HEK293 (cell line): ENCODE measurements around the gene BBX.

Experiments used
- CTCF ChIA-PET: fragments of 350-600 bp; formaldehyde crosslinking; extraction: SDS; loops from one replicate; lab custom pipeline; 2021; ENCODE audit warnings: antibody characterized with exemption; lab: Yijun Ruan, JAX
- POLR2A ChIA-PET: fragments of 300-600 bp; formaldehyde crosslinking; extraction: SDS; loops from one replicate; lab custom pipeline; 2020; ENCODE audit warnings: antibody characterized with exemption, inconsistent platforms; lab: Yijun Ruan, JAX
- H3K27ac ChIP-seq: fragments of 200-500 bp; sonication (Bioruptor generic); 2 replicates; pipeline ENCODE4 v1.5.1; 2014; ENCODE audit warnings: low read depth, low read length, control low read depth, inconsistent platforms; ENCODE audit errors: extremely low read depth
- H3K36me3 ChIP-seq, 2 experiments: fragments of 200-500 bp in 1 of 2; sonication (Bioruptor generic) in 1 of 2; 1 replicate in 1 of 2; 2 replicates in 1 of 2; pipeline ENCODE4 v1.5.1; 2014 to 2017; ENCODE audit warnings: inconsistent platforms in 2 of 2, low read length in 2 of 2; ENCODE audit not compliant: control insufficient read depth in 2 of 2, insufficient read depth in 1 of 2
- H3K4me1 ChIP-seq: fragments of 200-500 bp; sonication (Bioruptor generic); 2 replicates; pipeline ENCODE4 v1.5.1; 2014; ENCODE audit warnings: mild to moderate bottlenecking, low read length, inconsistent platforms; ENCODE audit not compliant: control insufficient read depth, insufficient read depth
- H3K4me3 ChIP-seq: 2 replicates; pipeline ENCODE4 v1.5.1; 2011; ENCODE audit warnings: low read depth, mild to moderate bottlenecking, control low read depth, low read length, moderate library complexity
- H3K9me3 ChIP-seq: fragments of 200-500 bp; sonication (Bioruptor generic); 2 replicates; pipeline ENCODE4 v1.5.1; 2014; ENCODE audit warnings: low read depth, low read length, inconsistent platforms; ENCODE audit not compliant: control insufficient read depth, insufficient read depth
- AEBP2 ChIP-seq: fragments of 450-650 bp; formaldehyde crosslinking; IDR thresholded peaks from 2 replicates; pipeline ENCODE4 v1.5.1; 2016; ENCODE audit warnings: missing biosample characterization, missing genetic modification characterization, borderline replicate concordance
- HIC1 ChIP-seq: fragments of 450-650 bp; formaldehyde crosslinking; IDR thresholded peaks from 2 replicates; pipeline ENCODE4 v1.5.1; 2016; ENCODE audit warnings: missing biosample characterization, missing genetic modification characterization
- KLF17 ChIP-seq: fragments of 450-650 bp; formaldehyde crosslinking; IDR thresholded peaks from 2 replicates; pipeline ENCODE4 v1.5.1; 2016; ENCODE audit warnings: missing biosample characterization, missing genetic modification characterization
- PRDM4 ChIP-seq: fragments of 450-650 bp; formaldehyde crosslinking; IDR thresholded peaks from 2 replicates; pipeline ENCODE4 v1.5.1; 2017; ENCODE audit warnings: missing biosample characterization, missing genetic modification characterization
- WT1 ChIP-seq: fragments of 450-650 bp; formaldehyde crosslinking; IDR thresholded peaks from 2 replicates; pipeline ENCODE4 v1.5.1; 2016; ENCODE audit warnings: missing biosample characterization, missing genetic modification characterization
- ZBTB1 ChIP-seq: fragments of 450-650 bp; formaldehyde crosslinking; IDR thresholded peaks from 2 replicates; pipeline ENCODE4 v1.5.1; 2016; ENCODE audit warnings: missing biosample characterization, missing genetic modification characterization
- ZNF148 ChIP-seq: fragments of 450-650 bp; formaldehyde crosslinking; IDR thresholded peaks from 2 replicates; pipeline ENCODE4 v1.5.0; 2017; ENCODE audit warnings: missing biosample characterization, missing genetic modification characterization, borderline replicate concordance
- ZNF184 ChIP-seq: fragments of 450-650 bp; IDR thresholded peaks from 2 replicates; pipeline ENCODE4 v1.5.1; 2018; ENCODE audit warnings: missing biosample characterization, mild to moderate bottlenecking, missing genetic modification characterization
- ZNF202 ChIP-seq: fragments of 450-650 bp; formaldehyde crosslinking; IDR thresholded peaks from 2 replicates; pipeline ENCODE4 v1.5.1; 2016; ENCODE audit warnings: missing biosample characterization, missing genetic modification characterization, borderline replicate concordance
- ZNF398 ChIP-seq: fragments of 450-650 bp; formaldehyde crosslinking; IDR thresholded peaks from 2 replicates; pipeline ENCODE4 v1.5.1; 2017; ENCODE audit warnings: missing biosample characterization, missing genetic modification characterization
- ZNF426 ChIP-seq: fragments of 450-650 bp; formaldehyde crosslinking; IDR thresholded peaks from 2 replicates; pipeline ENCODE4 v1.5.1; 2017; ENCODE audit warnings: missing biosample characterization, missing genetic modification characterization, mild to moderate bottlenecking, inconsistent platforms, moderate library complexity
- ZNF514 ChIP-seq: fragments of 450-650 bp; formaldehyde crosslinking; IDR thresholded peaks from 2 replicates; pipeline ENCODE4 v1.5.1; 2016; ENCODE audit warnings: missing biosample characterization, missing genetic modification characterization
- ZNF548 ChIP-seq: fragments of 450-650 bp; formaldehyde crosslinking; IDR thresholded peaks from 2 replicates; pipeline ENCODE4 v1.5.1; 2016; ENCODE audit warnings: missing biosample characterization, missing genetic modification characterization
- ZNF610 ChIP-seq: fragments of 450-650 bp; formaldehyde crosslinking; IDR thresholded peaks from 2 replicates; pipeline ENCODE4 v1.5.1; 2016; ENCODE audit warnings: missing biosample characterization, missing genetic modification characterization, borderline replicate concordance
- ZNF626 ChIP-seq: fragments of 450-650 bp; sonication (Bioruptor Pico); formaldehyde crosslinking; IDR thresholded peaks from 2 replicates; pipeline ENCODE4 v1.5.1; 2018; ENCODE audit warnings: missing biosample characterization, missing genetic modification characterization, inconsistent platforms
- ZNF664 ChIP-seq: fragments of 450-650 bp; formaldehyde crosslinking; IDR thresholded peaks from 2 replicates; pipeline ENCODE4 v1.5.1; 2016; ENCODE audit warnings: missing biosample characterization, missing genetic modification characterization
- ZNF830 ChIP-seq: fragments of 450-650 bp; IDR thresholded peaks from 2 replicates; pipeline ENCODE4 v1.5.0; 2018; ENCODE audit warnings: missing biosample characterization, missing genetic modification characterization, low read depth, mild to moderate bottlenecking, moderate library complexity
- ZSCAN4 ChIP-seq: fragments of 450-650 bp; formaldehyde crosslinking; IDR thresholded peaks from 2 replicates; pipeline ENCODE4 v1.5.1; 2017; ENCODE audit warnings: missing biosample characterization, missing genetic modification characterization

The BBX gene

GRCh38 chr3:107853821-107854220 is 331.1 kb downstream of the BBX start:
- POLR2A ChIA-PET, result no interaction called here
- H3K9me3 ChIP-seq, result no peaks in the 10 kb centered on the region
- CTCF ChIA-PET, result no interaction called here
- TF ChIP-seq WT1, result no peak
- TF ChIP-seq ZNF548 (tag by site-specific recombination), result no peak
- no peak for TF ChIP-seq ZNF398
- no peak for TF ChIP-seq ZNF202 (tag by site-specific recombination)
- no peak for TF ChIP-seq PRDM4 (tag by site-specific recombination)
- no peak for TF ChIP-seq ZNF514 (tag by site-specific recombination)
- TF ChIP-seq ZNF626 (tag by site-specific recombination), result no peak
- TF ChIP-seq AEBP2 (tag by site-specific recombination), result no peak
- no peak for TF ChIP-seq ZNF610
- TF ChIP-seq ZNF426 (tag by site-specific recombination), result no peak
- no peaks in the 10 kb centered on the region for H3K36me3 ChIP-seq
- no peaks in the 10 kb centered on the region for H3K4me1 ChIP-seq
- no peak overlapping the region for H3K27ac ChIP-seq
- H3K4me3 ChIP-seq, result no peak overlapping the region

- H3K27ac ChIP-seq, result no peak overlapping the region
- H3K36me3 ChIP-seq, result no peaks in the 10 kb centered on the region
- ChIA-PET POLR2A (no interaction called here), CTCF (interaction anchor here (0.6 kb wide), 1 partner anchor 369 kb away, joined by 3 read pairs; no protein-coding TSS in a partner anchor)
- TF ChIP-seq ZNF664 (no peak), ZNF148 (tag by site-specific recombination) (no peak), ZSCAN4 (tag by site-specific recombination) (no peak), ZNF184 (tag by site-specific recombination) (no peak), ZNF830 (tag by site-specific recombination) (no peak), KLF17 (tag by site-specific recombination) (no peak), HIC1 (no peak), ZBTB1 (no peak)
- H3K4me1 ChIP-seq, result no peaks in the 10 kb centered on the region
- H3K4me3 ChIP-seq, result no peak overlapping the region
- H3K9me3 ChIP-seq, result no peaks in the 10 kb centered on the region
These were observed 332.0 kb downstream of the BBX start for GRCh38 chr3:107854733-107855132.
